Osteocyte (in vitro differentiated cells): ENCODE results near the gene TMEM41B. TPM values are rescaled to one million over a fixed set of nuclear protein-coding genes. Genes with fewer than 3 reads are reported as not detected.
A peak's percentile ranks its signal among the peaks of the same experiment; 100 is the strongest.
"Not testable (repeated sequence)": the region's sequence is repeated elsewhere in the genome, so short reads cannot be mapped to it uniquely, and the experiment has no call there.

Source experiments
- DNase-seq: peaks from one replicate; pipeline ENCODE4 v3.0.0; 2021; ENCODE audit warnings: mixed read lengths; ENCODE audit not compliant: unreplicated experiment; ENCODE audit errors: extremely low spot score
- H3K27ac Mint-ChIP-seq: one replicate; pipeline ENCODE4 v1.8.0; 2021; ENCODE audit warnings: mild to moderate bottlenecking, mixed read lengths; ENCODE audit not compliant: unreplicated experiment
- H3K27me3 Mint-ChIP-seq: one replicate; pipeline ENCODE4 v1.8.0; 2021; ENCODE audit warnings: mixed read lengths; ENCODE audit not compliant: unreplicated experiment
- H3K36me3 Mint-ChIP-seq: one replicate; pipeline ENCODE4 v1.8.0; 2021; ENCODE audit warnings: mixed read lengths; ENCODE audit not compliant: unreplicated experiment
- H3K4me1 Mint-ChIP-seq: one replicate; pipeline ENCODE4 v1.8.0; 2021; ENCODE audit warnings: mixed read lengths; ENCODE audit not compliant: unreplicated experiment
- H3K4me3 Mint-ChIP-seq: one replicate; pipeline ENCODE4 v1.8.0; 2021; ENCODE audit warnings: mild to moderate bottlenecking, moderate library complexity, mixed read lengths; ENCODE audit not compliant: unreplicated experiment
- H3K9me3 Mint-ChIP-seq: one replicate; pipeline ENCODE4 v1.8.0; 2021; ENCODE audit warnings: mixed read lengths; ENCODE audit not compliant: unreplicated experiment
- CTCF ChIP-seq: fragments of 200-600 bp; sonication (generic); IDR thresholded peaks from 2 replicates; pipeline ENCODE4 v1.5.0; 2021; ENCODE audit warnings: antibody characterized with exemption, mild to moderate bottlenecking, moderate library complexity
- total RNA-seq: library from RNA; stranded (reverse); gene quantifications from 2 replicates; pipeline ENCODE4 v1.2.1, GENCODE V29; 2021

Gene TMEM41B
- total RNA-seq, 1 donor from 2014 or later, result 32.3 TPM

GRCh38 chr11:9320047-9320446 is 5.7 kb upstream of the TMEM41B start:
- peaks cover 9% of the 10 kb centered on the region for H3K27me3 Mint-ChIP-seq
- H3K27ac Mint-ChIP-seq, result no peak overlapping the region
- no peak overlapping the region for H3K4me3 Mint-ChIP-seq
- H3K4me1 Mint-ChIP-seq, result peaks cover under 1% of the 10 kb centered on the region
- DNase-seq, result no peak
- H3K36me3 Mint-ChIP-seq, result no peaks in the 10 kb centered on the region
- no peak for TF ChIP-seq CTCF
- H3K9me3 Mint-ChIP-seq, result no peaks in the 10 kb centered on the region

- DNase-seq, H3K4me1 Mint-ChIP-seq, H3K4me3 Mint-ChIP-seq, H3K36me3 Mint-ChIP-seq, H3K9me3 Mint-ChIP-seq, H3K27ac Mint-ChIP-seq, H3K27me3 Mint-ChIP-seq: not testable (repeated sequence)
Observed at GRCh38 chr11:9319377-9320001, 5.1 kb upstream of the TMEM41B start.

- not testable (repeated sequence) for H3K4me3 Mint-ChIP-seq, H3K4me1 Mint-ChIP-seq, H3K27ac Mint-ChIP-seq, DNase-seq, H3K36me3 Mint-ChIP-seq, H3K9me3 Mint-ChIP-seq, H3K27me3 Mint-ChIP-seq
Observed at GRCh38 chr11:9318442-9319376, 4.3 kb upstream of the TMEM41B start.

DNA sequence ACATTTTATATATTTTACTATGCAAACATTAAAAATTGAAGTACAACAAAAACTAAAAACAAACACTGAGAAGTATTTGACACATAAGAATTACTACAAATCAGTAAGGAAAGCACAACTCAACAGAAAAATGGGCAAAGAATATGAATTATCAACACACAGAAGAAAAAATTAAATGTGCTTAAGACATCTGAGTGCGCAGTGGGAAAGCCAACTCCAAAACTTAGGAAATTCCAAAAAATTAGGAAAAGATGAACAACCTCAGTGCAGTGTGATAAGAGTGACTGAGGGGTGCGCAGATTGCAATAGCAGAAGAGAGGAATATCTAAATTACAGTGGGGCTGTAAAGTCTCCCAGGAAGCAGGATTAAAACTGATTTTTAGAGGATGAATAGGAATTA is 1.9 kb upstream of the TMEM41B start:
- Mint-ChIP-seq H3K9me3 (no peaks in the 10 kb centered on the region), H3K4me3 (no peak overlapping the region), H3K4me1 (peaks cover 20% of the 10 kb centered on the region), H3K27me3 (peaks cover 9% of the 10 kb centered on the region), H3K36me3 (no peaks in the 10 kb centered on the region), H3K27ac (no peak overlapping the region)
- DNase-seq, result no peak
- TF ChIP-seq CTCF, result no peak

DNA sequence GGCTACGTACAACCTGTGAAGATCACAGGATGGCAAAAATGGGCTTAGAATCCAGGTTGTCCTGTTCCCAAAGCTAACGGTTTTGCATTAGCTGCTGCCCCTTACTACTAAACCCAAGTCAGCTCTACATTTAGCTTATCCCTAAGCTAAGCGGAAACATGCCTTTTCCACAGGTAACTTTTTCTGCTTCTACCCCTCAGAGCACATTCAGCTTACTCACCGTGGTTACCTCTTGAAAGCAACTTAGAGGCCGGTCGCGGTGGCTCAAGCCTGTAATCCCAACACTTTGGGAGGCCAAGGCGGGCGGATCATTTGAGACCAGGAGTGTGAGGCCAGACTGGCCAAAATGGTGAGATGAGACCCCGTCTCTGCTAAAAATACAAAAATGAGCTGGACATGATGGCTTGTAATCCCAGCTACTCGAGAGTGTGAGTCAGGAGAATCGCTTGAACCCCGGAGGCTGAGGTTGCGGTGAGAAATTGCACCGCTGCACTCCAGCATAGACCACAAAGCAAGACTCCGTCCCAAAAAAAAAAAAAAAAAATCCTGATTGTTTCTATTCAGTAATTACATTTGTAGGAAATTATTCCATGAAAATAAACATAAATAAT is 790 bp upstream of the TMEM41B start:
- Mint-ChIP-seq H3K27me3 (peaks cover 6% of the 10 kb centered on the region), H3K9me3 (no peaks in the 10 kb centered on the region), H3K27ac (peak overlapping the region; percentile 95), H3K4me1 (peaks cover 22% of the 10 kb centered on the region), H3K4me3 (peak overlapping the region; percentile 96), H3K36me3 (no peaks in the 10 kb centered on the region)
- no peak for TF ChIP-seq CTCF
- no peak for DNase-seq
